ENCODE measurements around the gene DAND5.

DNA sequence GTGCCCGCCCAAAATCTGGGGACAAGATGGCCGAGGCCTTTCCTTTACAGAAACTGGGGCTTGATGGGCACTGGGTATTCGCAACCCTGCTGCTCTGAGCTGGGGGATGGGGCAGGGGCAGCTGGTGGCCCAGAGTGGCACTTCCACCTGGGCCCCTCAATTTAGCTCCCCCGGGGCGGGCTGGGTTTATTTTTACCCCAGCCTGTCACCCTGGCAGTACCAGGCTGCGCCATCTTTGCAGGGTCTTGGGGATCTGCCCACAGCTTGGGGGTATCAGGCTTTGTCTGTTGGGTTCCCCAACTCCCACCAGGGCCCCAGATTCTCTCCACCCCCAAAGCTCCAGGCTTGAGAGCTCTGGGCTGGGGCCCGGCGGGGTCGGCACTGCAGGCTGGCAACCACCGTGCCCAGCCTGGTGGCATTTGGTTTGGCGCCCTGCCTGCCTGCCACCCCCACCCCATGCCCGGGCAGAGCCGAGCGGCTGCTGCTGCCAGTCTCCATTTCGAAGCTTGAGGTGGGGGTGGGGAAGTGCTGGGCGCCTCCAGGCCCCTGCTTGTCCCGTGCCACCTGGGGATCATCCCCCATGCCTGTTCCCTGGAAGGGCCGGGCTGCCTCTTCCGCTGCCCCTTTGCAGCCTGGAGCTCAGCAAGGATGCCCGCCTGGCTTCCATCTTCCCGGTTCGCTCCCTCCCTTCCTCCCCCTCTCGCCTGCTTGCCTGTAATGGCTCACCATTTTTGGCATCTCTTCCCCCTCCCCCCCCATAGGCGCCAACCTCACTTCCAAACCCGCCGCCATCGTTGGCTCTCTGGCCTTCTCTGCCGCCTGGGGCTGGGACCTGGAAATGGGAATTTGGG, 37.3 kb downstream of the DAND5 start:
- TF ChIP-seq, protein P1, sequence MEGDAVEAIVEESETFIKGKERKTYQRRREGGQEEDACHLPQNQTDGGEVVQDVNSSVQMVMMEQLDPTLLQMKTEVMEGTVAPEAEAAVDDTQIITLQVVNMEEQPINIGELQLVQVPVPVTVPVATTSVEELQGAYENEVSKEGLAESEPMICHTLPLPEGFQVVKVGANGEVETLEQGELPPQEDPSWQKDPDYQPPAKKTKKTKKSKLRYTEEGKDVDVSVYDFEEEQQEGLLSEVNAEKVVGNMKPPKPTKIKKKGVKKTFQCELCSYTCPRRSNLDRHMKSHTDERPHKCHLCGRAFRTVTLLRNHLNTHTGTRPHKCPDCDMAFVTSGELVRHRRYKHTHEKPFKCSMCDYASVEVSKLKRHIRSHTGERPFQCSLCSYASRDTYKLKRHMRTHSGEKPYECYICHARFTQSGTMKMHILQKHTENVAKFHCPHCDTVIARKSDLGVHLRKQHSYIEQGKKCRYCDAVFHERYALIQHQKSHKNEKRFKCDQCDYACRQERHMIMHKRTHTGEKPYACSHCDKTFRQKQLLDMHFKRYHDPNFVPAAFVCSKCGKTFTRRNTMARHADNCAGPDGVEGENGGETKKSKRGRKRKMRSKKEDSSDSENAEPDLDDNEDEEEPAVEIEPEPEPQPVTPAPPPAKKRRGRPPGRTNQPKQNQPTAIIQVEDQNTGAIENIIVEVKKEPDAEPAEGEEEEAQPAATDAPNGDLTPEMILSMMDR (IDR thresholded peaks at IDR 0.05): no peak
- TF ChIP-seq RAD21 (conservative IDR thresholded peaks at IDR 0.05 in 1 of 2, IDR thresholded peaks at IDR 0.05 in 1 of 2) (no peak), RFX5 (IDR thresholded peaks at IDR 0.05) (no peak), JUNB (IDR thresholded peaks at IDR 0.05) (no peak), JUN (IDR thresholded peaks at IDR 0.05) (no peak), RARB (CRISPR knock-in tag; IDR thresholded peaks at IDR 0.05) (no peak), POLR2A (IDR thresholded peaks at IDR 0.05; ENCODE audit: low read length) (no peak), TFCP2L1 (CRISPR knock-in tag; IDR thresholded peaks at IDR 0.05) (no peak), MAFK (IDR thresholded peaks at IDR 0.05; ENCODE audit: partially characterized antibody) (no peak)
- TF ChIP-seq, protein P2, sequence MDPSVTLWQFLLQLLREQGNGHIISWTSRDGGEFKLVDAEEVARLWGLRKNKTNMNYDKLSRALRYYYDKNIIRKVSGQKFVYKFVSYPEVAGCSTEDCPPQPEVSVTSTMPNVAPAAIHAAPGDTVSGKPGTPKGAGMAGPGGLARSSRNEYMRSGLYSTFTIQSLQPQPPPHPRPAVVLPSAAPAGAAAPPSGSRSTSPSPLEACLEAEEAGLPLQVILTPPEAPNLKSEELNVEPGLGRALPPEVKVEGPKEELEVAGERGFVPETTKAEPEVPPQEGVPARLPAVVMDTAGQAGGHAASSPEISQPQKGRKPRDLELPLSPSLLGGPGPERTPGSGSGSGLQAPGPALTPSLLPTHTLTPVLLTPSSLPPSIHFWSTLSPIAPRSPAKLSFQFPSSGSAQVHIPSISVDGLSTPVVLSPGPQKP (IDR thresholded peaks at IDR 0.05; ENCODE audit: low read depth, low read length): no peak
- TF ChIP-seq, protein P3, sequence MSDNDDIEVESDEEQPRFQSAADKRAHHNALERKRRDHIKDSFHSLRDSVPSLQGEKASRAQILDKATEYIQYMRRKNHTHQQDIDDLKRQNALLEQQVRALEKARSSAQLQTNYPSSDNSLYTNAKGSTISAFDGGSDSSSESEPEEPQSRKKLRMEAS (IDR thresholded peaks at IDR 0.05): no peak

All from A549 (cell line).